Spleen (tissue), 11 donors: ENCODE measurements around the gene ADCY4. TPM values are rescaled to one million over a fixed set of nuclear protein-coding genes. Genes with fewer than 3 reads are reported as not detected.

ENCODE experiments used
- DNase-seq: peaks from one replicate; pipeline ENCODE4 v3.0.0-alpha.2; 2020
- H3K27ac ChIP-seq, 8 donors: fragments of 200-600 bp; sonication (generic) in 7 of 8; 1 replicate in 4 of 8; 2 replicates in 4 of 8; pipeline versions ENCODE4 v1.5.0 to v1.8.0; 2016 to 2021; ENCODE audit warnings: inconsistent platforms in 4 of 8, mild to moderate bottlenecking in 4 of 8, moderate library complexity in 1 of 8
- H3K27me3 ChIP-seq, 7 donors: fragments of 200-600 bp; sonication (generic) in 6 of 7; replicated peaks in 1 of 7; 1 replicate in 4 of 7; 2 replicates in 3 of 7; pipeline versions ENCODE4 v1.5.0 to v1.8.0; 2016 to 2021; ENCODE audit warnings: inconsistent platforms in 3 of 7, mild to moderate bottlenecking in 1 of 7
- H3K36me3 ChIP-seq, 6 donors: fragments of 200-600 bp; sonication (generic) in 5 of 6; 1 replicate in 4 of 6; 2 replicates in 2 of 6; pipeline versions ENCODE4 v1.5.0 to v1.8.0; 2016 to 2021; ENCODE audit warnings: inconsistent platforms in 2 of 6
- H3K4me1 ChIP-seq, 6 donors: fragments of 200-600 bp; sonication (generic) in 5 of 6; 1 replicate in 3 of 6; 2 replicates in 3 of 6; pipeline versions ENCODE4 v1.5.0 to v1.8.0; 2016 to 2021; ENCODE audit warnings: inconsistent platforms in 3 of 6
- H3K4me3 ChIP-seq, 8 donors: fragments of 200-600 bp; sonication (generic) in 7 of 8; 1 replicate in 4 of 8; 2 replicates in 4 of 8; pipeline versions ENCODE4 v1.5.0 to v1.8.0; 2016 to 2021; ENCODE audit warnings: inconsistent platforms in 4 of 8, mild to moderate bottlenecking in 4 of 8, moderate library complexity in 2 of 8
- H3K9me3 ChIP-seq, 8 donors: fragments of 200-600 bp; sonication (generic) in 7 of 8; 1 replicate in 4 of 8; 2 replicates in 4 of 8; pipeline versions ENCODE4 v1.5.0 to v1.8.0; 2016 to 2021; ENCODE audit warnings: inconsistent platforms in 4 of 8
- POLR2A ChIP-seq, 3 donors: fragments of 450-650 bp; IDR thresholded peaks; one replicate each; pipeline ENCODE4 v1.5.1; 2017; ENCODE audit warnings: antibody characterized with exemption in 3 of 3, mild to moderate bottlenecking in 1 of 3
- POLR2AphosphoS5 ChIP-seq, 3 donors: sonication (generic); formaldehyde crosslinking; IDR thresholded peaks; one replicate each; pipeline ENCODE4 v1.5.1; 2017; ENCODE audit warnings: antibody characterized with exemption in 3 of 3
- whole genome bisulfite sequencing, 5 donors: extraction: QIAGEN DNeasy Blood & Tissue Kit in 3 of 5; methylation state at CpG; one replicate each; pipeline versions ENCODE4 v1.1.5 to v1.1.7; 2013 to 2018; 5-methylcytosine and 5-hydroxymethylcytosine counted together
- intact Hi-C: fragments of 100-400 bp; cut with DNase I; formaldehyde crosslinking; loops from one replicate; pipeline ENCODE4 v1.15.0; 2023; ENCODE audit warnings: low total_unique reads
- polyA plus RNA-seq, 3 donors: library from polyadenylated mRNA; stranded (reverse); fragments of 200-250 nt; gene quantifications; one replicate each; pipeline ENCODE4 v1.2.1, GENCODE V29; 2013
- total RNA-seq, 7 donors: library from RNA; depleted of rRNA in 3 of 7; stranded (reverse); fragments of >200 nt in 3 of 7; fragmentation: NEBNext Ultra II Directional in 4 of 7; extraction: Animal tissue kit (Norgen Biotek cat#: 25700) in 4 of 7; gene quantifications; one replicate each; pipeline versions ENCODE4 v1.1.0 to v1.2.1, GENCODE V29; 2016 to 2021
- TF ChIP-seq, protein P1 (sequence below), 11 experiments: fragments of 200-600 bp in 7 of 11; fragments of 450-650 bp in 4 of 11; sonication (generic) in 4 of 11; IDR thresholded peaks in 8 of 11; conservative IDR thresholded peaks in 3 of 11; 1 replicate in 7 of 11; 2 replicates in 4 of 11; pipeline versions ENCODE4 v1.4.0 to v1.8.0; 2016 to 2021; ENCODE audit warnings: antibody characterized with exemption in 11 of 11, inconsistent platforms in 4 of 11, mild to moderate bottlenecking in 1 of 11
- donor health status: healthy with polysubstance abuse.
- donor health status: DM: no; HTN: no; CAD: no; lungs with moderate emphysema.
- donor health status: DM: no; HTN: no; CAD: no.
- donor health status: Bipolar disorder and iron deficiency.
- donor health status: healthy.
- donor health status: DM: no; HTN: no; CAD: no.
- donor health status: DM: yes; HTN: yes; CAD: no.

The ADCY4 gene
- total and polyA plus RNA-seq, 10 donors = 13.0 to 114 (median 56.7) TPM

DNA sequence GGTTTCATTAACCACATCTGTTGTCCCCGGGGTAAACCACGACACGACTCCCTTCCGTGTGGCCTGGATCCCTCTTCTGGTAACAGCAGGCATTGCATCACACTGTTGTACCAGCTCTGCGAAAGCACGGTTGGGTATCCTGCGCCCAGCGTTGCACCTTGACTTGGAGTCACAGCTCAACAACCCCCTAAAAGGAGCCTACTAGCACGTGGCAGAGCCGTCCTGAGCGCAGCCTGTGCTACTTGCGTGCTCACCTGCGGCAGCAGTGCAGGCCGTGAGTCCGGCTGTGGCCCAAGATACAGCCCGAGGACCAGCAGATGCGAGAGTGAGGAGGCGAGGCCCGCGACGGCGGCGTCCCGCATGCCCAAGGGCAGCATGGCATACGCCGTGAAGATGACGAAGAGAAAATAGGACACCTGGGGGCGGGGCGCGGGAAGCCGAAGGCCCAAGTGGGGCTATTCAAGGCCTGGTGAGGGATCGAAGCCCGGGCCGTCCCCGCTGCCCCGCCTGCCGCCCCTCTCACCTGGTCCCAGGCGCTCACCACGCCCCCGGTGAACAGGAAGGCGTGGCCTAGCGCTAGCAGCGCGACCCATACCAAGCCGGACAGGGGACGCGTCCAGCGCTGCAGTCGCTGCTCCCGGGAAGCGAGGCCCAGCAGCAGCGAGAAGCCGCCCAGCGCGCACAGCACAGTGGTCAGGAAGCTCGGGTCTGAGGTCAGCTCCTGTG lies 2.4 kb downstream of the ADCY4 start:
- Histone ChIP-seq H3K4me1 (peaks cover 50 to 100% (median 88%) of the 10 kb centered on the region in 6 donors), H3K36me3 (peaks cover 0 to 22% (median 2%) of the 10 kb centered on the region in 6 donors), H3K9me3 (no peaks in the 10 kb centered on the region), H3K27ac (peak overlapping the region in 7 of 8 donors; percentile 38 to 85 (median 65)), H3K4me3 (peak overlapping the region; percentile 23 to 71 (median 37)), H3K27me3 (peaks cover 0 to 34% (median 10%) of the 10 kb centered on the region in 7 donors)
- intact Hi-C loops = no loop called here
- DNase-seq = peak; percentile 92
- WGBS, 5 donors = 9 to 26% (median 20%) methylated on average over 45 to 56 of the region's 56 CpGs
- no peak for TF ChIP-seq POLR2A (IDR thresholded peaks at IDR 0.05)
- TF ChIP-seq, protein P1, sequence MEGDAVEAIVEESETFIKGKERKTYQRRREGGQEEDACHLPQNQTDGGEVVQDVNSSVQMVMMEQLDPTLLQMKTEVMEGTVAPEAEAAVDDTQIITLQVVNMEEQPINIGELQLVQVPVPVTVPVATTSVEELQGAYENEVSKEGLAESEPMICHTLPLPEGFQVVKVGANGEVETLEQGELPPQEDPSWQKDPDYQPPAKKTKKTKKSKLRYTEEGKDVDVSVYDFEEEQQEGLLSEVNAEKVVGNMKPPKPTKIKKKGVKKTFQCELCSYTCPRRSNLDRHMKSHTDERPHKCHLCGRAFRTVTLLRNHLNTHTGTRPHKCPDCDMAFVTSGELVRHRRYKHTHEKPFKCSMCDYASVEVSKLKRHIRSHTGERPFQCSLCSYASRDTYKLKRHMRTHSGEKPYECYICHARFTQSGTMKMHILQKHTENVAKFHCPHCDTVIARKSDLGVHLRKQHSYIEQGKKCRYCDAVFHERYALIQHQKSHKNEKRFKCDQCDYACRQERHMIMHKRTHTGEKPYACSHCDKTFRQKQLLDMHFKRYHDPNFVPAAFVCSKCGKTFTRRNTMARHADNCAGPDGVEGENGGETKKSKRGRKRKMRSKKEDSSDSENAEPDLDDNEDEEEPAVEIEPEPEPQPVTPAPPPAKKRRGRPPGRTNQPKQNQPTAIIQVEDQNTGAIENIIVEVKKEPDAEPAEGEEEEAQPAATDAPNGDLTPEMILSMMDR (IDR thresholded peaks at IDR 0.05 in 8 of 11, conservative IDR thresholded peaks at IDR 0.05 in 3 of 11) = peak; percentile 80 to 95 (median 93)
- peak; percentile 57 to 76 (median 73) for TF ChIP-seq POLR2AphosphoS5 (IDR thresholded peaks at IDR 0.05)

DNA sequence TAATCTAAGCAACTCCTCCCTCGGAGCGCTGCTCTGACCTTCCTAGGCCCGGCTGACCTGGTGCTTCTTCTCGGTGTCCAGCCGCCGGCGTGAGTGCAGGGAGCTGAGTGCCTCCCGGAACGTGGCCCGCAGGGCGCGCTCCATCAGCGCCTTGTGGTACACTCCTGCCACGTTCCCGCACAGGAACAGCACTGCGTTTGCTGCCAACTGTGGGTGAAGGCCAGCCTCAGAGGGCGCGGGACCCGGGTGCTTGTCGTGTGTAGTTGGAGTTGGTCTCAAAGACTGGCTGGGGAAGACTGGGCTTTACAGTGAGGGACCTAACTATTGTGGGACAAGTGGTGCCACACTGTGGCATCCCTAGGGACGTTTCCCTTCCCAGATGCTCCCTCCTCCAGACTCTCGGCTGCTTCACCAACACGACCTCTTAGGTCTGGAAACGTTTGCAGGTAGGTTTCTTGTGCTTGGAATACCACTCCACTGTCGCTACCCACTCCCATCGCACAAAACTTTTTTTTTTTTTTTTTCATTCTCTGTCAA lies 3.1 kb downstream of the ADCY4 start:
- no peak for TF ChIP-seq POLR2A (IDR thresholded peaks at IDR 0.05)
- TF ChIP-seq POLR2AphosphoS5 (IDR thresholded peaks at IDR 0.05) = peak in 1 of 3 donors; percentile 49
- TF ChIP-seq, protein P1 (IDR thresholded peaks at IDR 0.05 in 8 of 11, conservative IDR thresholded peaks at IDR 0.05 in 3 of 11) = no peak
- peak; percentile 88 for DNase-seq
- peaks cover 0 to 16% (median 0%) of the 10 kb centered on the region in 6 donors for H3K36me3 ChIP-seq
- intact Hi-C loops = no loop called here
- no peaks in the 10 kb centered on the region for H3K9me3 ChIP-seq
- H3K27me3 ChIP-seq = peaks cover 0 to 34% (median 10%) of the 10 kb centered on the region in 7 donors
- H3K27ac ChIP-seq = peak overlapping the region in 6 of 8 donors; percentile 38 to 85 (median 60)
- peaks cover 55 to 100% (median 92%) of the 10 kb centered on the region in 6 donors for H3K4me1 ChIP-seq
- 41 to 57% (median 54%) methylated on average over 22 to 26 of the region's 26 CpGs for WGBS, 5 donors
- peak overlapping the region in 3 of 8 donors; percentile 44 to 71 (median 52) for H3K4me3 ChIP-seq

DNA sequence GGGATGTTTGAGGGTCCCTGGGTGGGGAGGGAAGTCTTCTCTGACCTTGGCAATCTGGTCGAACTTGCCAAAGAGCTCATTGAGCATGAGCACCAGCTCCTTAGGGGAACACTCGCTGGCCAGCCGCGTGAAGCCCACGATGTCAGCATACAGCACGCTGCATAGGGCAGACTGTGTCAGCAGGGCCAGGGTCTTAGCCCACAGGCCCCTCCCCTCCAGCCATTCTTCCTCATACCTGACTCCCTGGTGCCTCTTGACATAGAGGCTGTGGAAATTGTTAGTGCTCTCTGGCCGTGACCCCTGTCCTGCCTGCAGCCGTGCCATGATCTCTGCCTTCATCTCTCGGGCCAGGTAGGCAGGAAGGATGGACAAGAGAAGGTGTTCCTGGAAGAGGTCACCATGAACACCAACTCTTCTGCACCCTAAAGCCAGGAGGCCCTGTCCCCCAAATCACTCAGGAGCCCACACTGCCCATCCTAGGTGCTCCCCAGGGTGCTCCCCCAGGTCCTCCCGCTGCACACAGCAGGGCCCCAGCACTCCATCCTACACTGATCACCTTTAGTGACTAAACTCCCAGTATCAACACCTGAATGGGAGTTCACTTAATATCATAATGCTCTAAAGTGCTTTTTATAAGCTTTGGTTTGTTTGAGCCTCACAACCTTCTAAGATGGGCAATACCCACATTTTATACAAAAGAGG lies 3.7 kb downstream of the ADCY4 start:
- Histone ChIP-seq H3K9me3 (no peaks in the 10 kb centered on the region), H3K27ac (peak overlapping the region in 5 of 8 donors; percentile 41 to 85 (median 72)), H3K4me1 (peaks cover 55 to 100% (median 92%) of the 10 kb centered on the region in 6 donors), H3K27me3 (peaks cover 0 to 34% (median 10%) of the 10 kb centered on the region in 7 donors), H3K4me3 (no peak overlapping the region), H3K36me3 (peaks cover 0 to 9% (median 0%) of the 10 kb centered on the region in 6 donors)
- DNase-seq = no peak
- TF ChIP-seq, protein P1 (IDR thresholded peaks at IDR 0.05 in 8 of 11, conservative IDR thresholded peaks at IDR 0.05 in 3 of 11) = no peak
- TF ChIP-seq POLR2A (IDR thresholded peaks at IDR 0.05) (no peak), POLR2AphosphoS5 (IDR thresholded peaks at IDR 0.05) (peak in 1 of 3 donors; percentile 9)
- 84 to 93% (median 88%) methylated on average over 7 to 10 of the region's 10 CpGs for WGBS, 5 donors
- intact Hi-C loops = no loop called here
